Measurements from ENCODE around the gene SMAD7.

DNA sequence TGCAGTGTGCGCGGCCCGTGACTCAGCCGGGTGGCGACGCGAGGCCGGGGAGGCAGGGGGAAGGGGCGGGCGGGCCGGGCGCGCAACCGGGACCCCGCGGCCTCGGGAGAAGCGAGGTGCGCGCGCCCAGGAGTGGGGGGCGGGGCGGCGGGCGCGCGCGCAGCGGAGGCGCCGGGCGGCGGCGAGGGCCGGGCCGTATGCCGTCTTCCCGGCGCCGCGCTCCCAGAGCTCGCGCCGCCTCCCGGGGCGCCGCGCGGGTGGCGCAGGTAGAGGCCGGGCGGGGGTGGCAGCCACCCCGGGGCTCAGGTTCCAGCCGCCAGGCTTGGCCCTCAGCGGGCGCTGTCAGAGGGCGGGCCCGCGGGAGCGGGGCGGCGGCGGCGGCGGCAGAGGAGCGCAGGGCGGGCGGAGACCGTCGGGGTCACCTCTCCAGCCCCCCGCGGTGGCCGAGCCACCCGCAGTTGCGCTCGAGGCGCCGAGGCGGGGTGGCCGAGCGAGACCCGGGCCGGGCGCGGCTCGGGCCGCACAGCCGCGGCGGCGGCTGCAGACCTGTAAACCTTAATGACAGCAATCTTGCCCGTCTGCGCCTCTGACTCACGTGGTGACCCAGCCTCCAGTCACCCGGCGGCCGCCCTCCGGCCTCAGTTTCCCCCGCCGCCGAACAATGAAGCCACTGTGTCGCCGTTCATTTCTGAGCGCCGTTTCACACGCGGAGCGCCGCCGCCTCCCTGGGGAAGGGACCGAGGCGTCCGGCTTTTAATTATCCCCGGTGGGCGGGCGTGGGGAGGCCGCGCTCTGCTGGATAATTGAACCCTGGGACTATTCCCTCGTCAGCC, 25.3 kb upstream of the SMAD7 start:
- TF ChIP-seq, protein P1, sequence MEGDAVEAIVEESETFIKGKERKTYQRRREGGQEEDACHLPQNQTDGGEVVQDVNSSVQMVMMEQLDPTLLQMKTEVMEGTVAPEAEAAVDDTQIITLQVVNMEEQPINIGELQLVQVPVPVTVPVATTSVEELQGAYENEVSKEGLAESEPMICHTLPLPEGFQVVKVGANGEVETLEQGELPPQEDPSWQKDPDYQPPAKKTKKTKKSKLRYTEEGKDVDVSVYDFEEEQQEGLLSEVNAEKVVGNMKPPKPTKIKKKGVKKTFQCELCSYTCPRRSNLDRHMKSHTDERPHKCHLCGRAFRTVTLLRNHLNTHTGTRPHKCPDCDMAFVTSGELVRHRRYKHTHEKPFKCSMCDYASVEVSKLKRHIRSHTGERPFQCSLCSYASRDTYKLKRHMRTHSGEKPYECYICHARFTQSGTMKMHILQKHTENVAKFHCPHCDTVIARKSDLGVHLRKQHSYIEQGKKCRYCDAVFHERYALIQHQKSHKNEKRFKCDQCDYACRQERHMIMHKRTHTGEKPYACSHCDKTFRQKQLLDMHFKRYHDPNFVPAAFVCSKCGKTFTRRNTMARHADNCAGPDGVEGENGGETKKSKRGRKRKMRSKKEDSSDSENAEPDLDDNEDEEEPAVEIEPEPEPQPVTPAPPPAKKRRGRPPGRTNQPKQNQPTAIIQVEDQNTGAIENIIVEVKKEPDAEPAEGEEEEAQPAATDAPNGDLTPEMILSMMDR (IDR thresholded peaks at IDR 0.05): no peak
- TF ChIP-seq POLR2A (IDR thresholded peaks at IDR 0.05): no peak

All from ovary (tissue), 3 donors.